Parathyroid adenoma (tissue), 2 donors: Measurements from ENCODE around the gene CTSE.

ENCODE experiments used
- H2AFZ ChIP-seq: fragments of 300-600 bp; sonication (generic); one replicate; pipeline ENCODE4 v1.7.0; 2017; ENCODE audit warnings: antibody characterized with exemption, mild to moderate bottlenecking
- H3K27ac ChIP-seq: fragments of 300-600 bp; sonication (generic); one replicate; pipeline ENCODE4 v1.7.0; 2017
- H3K27me3 ChIP-seq: fragments of 300-600 bp; sonication (generic); one replicate; pipeline ENCODE4 v1.7.0; 2017; ENCODE audit warnings: low read length; ENCODE audit not compliant: control insufficient read depth, insufficient read depth
- H3K36me3 ChIP-seq: fragments of 300-600 bp; sonication (generic); one replicate; pipeline ENCODE4 v1.7.0; 2017; ENCODE audit warnings: low read length; ENCODE audit not compliant: control insufficient read depth, insufficient read depth
- H3K4me1 ChIP-seq: fragments of 300-600 bp; sonication (generic); one replicate; pipeline ENCODE4 v1.7.0; 2017; ENCODE audit warnings: control low read depth
- H3K4me2 ChIP-seq: fragments of 300-600 bp; sonication (generic); one replicate; pipeline ENCODE4 v1.7.0; 2017; ENCODE audit warnings: low read length
- H3K4me3 ChIP-seq: fragments of 300-600 bp; sonication (generic); one replicate; pipeline ENCODE4 v1.7.0; 2017; ENCODE audit warnings: low read depth, low read length
- H3K79me2 ChIP-seq: fragments of 300-600 bp; sonication (generic); one replicate; pipeline ENCODE4 v1.7.0; 2017; ENCODE audit warnings: control low read depth
- H3K9ac ChIP-seq: fragments of 300-600 bp; sonication (generic); one replicate; pipeline ENCODE4 v1.7.0; 2017; ENCODE audit warnings: mild to moderate bottlenecking
- H3K9me3 ChIP-seq: fragments of 300-600 bp; sonication (generic); one replicate; pipeline ENCODE4 v1.7.0; 2017; ENCODE audit warnings: low read length; ENCODE audit not compliant: control insufficient read depth
- TF ChIP-seq, protein P1 (sequence below): fragments of 300-600 bp; sonication (generic); IDR thresholded peaks from one replicate; pipeline ENCODE4 v1.7.0; 2017; ENCODE audit warnings: antibody characterized with exemption, mild to moderate bottlenecking
- donor health status: primary hyperparathyroidism.

The CTSE gene

DNA sequence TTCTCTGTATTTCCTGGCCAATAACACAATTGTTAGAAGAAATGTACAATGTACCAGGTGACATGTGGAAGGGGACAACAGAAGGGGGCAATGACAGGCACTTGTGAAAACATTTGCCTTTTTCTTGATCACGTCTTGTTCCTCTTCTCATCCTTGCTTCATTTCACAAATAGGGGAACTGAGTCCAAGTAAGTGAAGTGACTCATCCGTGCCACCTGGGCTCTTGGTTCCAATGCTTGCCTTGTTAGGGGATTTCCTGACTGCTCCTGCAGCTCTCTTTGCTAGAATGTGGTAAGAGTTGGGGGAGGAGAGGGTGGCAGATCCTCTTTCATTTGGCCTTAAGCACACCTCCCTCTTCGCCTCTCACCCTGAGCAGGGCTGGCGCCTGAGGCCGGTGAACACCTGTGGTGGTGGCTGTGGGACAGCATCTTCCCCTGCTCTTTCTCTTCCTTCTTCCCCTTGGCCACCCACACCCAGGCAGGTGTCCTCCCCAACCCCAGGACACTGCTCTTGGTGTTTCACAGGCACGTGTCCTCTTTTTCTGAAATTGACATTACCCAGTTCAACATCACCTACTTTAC, 27.1 kb upstream of the CTSE start:
- no peaks in the 10 kb centered on the region for H3K27me3 ChIP-seq
- H3K79me2 ChIP-seq, result no peaks in the 10 kb centered on the region
- no peak overlapping the region for H3K4me2 ChIP-seq
- H3K36me3 ChIP-seq, result no peaks in the 10 kb centered on the region
- TF ChIP-seq, protein P1, sequence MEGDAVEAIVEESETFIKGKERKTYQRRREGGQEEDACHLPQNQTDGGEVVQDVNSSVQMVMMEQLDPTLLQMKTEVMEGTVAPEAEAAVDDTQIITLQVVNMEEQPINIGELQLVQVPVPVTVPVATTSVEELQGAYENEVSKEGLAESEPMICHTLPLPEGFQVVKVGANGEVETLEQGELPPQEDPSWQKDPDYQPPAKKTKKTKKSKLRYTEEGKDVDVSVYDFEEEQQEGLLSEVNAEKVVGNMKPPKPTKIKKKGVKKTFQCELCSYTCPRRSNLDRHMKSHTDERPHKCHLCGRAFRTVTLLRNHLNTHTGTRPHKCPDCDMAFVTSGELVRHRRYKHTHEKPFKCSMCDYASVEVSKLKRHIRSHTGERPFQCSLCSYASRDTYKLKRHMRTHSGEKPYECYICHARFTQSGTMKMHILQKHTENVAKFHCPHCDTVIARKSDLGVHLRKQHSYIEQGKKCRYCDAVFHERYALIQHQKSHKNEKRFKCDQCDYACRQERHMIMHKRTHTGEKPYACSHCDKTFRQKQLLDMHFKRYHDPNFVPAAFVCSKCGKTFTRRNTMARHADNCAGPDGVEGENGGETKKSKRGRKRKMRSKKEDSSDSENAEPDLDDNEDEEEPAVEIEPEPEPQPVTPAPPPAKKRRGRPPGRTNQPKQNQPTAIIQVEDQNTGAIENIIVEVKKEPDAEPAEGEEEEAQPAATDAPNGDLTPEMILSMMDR, result no peak
- H3K9me3 ChIP-seq, result no peaks in the 10 kb centered on the region
- no peak overlapping the region for H3K9ac ChIP-seq
- H3K27ac ChIP-seq, result no peak overlapping the region
- H3K4me1 ChIP-seq, result no peaks in the 10 kb centered on the region
- no peak overlapping the region for H3K4me3 ChIP-seq
- H2AFZ ChIP-seq, result no peak overlapping the region

DNA sequence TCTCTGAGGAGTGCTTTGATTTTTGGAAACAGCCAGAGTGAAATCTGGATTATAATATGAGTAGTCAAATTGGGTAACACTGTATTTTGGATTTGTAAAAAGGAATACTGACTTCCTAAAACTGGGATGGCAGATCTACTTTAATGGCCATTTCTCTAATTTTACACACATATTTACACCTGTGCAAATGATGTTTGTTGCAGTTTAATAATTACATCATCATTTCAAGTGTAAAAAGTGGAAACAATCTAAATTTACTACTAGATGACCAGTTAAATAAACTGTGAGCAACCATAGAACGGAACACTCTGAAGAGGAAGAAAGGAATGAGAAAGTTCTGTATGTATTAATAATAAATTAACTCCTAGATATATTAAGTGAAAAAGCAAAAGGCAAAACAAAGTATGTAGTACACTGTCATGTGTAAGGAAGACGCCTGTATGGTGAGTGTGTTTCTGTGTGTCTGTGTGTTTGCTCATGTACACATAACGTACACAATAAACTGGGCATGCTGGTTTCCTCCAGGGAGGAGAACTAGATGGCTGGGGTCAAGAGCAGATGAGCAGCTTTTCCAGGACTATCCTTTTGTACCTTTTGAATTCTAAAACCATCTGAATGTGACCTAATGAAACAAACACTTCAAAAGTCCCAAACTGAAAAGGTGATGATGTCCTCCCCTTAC, 26.4 kb upstream of the CTSE start:
- H3K9me3 ChIP-seq, result no peaks in the 10 kb centered on the region
- TF ChIP-seq, protein P1, result no peak
- H3K27ac ChIP-seq, result no peak overlapping the region
- no peak overlapping the region for H3K9ac ChIP-seq
- H2AFZ ChIP-seq, result no peak overlapping the region
- H3K79me2 ChIP-seq, result no peaks in the 10 kb centered on the region
- H3K4me2 ChIP-seq, result no peak overlapping the region
- H3K4me1 ChIP-seq, result no peaks in the 10 kb centered on the region
- no peak overlapping the region for H3K4me3 ChIP-seq
- no peaks in the 10 kb centered on the region for H3K36me3 ChIP-seq
- H3K27me3 ChIP-seq, result no peaks in the 10 kb centered on the region

DNA sequence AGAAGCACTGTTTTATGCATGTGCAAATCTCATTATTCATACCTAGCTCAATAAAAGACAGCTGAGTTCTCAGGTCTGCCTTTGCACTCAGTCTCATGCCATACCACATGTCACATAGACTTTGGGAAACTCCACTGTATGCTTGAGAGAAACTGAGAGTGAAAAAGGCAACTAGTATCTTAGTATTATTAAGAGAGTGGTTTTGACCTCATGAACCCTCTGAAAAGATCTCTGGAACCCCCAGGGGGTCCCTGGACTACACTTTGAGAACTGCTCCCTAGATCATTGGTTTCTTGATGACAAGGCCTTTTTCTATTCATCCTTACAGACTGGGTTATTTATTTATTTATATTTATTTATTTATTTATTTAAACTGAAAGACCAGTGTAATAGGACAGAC, 25.6 kb upstream of the CTSE start:
- Histone ChIP-seq H3K4me1 (no peaks in the 10 kb centered on the region), H3K27me3 (no peaks in the 10 kb centered on the region), H3K9me3 (no peaks in the 10 kb centered on the region), H3K79me2 (no peaks in the 10 kb centered on the region), H3K36me3 (no peaks in the 10 kb centered on the region), H3K27ac (no peak overlapping the region), H3K9ac (no peak overlapping the region), H3K4me2 (no peak overlapping the region), H2AFZ (no peak overlapping the region), H3K4me3 (no peak overlapping the region)
- TF ChIP-seq, protein P1, result no peak

DNA sequence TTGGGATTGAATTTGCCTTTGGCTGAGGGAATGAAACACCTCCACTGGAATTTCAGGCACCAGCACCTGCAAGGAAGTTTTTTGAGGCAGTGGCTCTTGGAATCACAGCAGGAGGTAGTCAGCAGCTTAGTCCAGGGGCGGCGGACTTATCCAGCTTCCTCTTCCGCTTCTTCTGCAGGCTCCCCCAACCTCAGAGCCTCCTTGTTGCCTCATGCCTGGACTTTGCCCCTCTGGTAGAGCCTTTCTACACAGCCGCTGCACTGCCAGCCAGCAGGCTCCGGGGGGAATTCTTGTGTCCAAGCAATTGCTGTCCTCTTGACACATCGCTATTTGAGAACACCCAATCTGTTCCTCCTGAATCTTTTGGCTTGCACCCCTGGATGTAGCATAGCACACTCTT, 24.9 kb upstream of the CTSE start:
- Histone ChIP-seq H3K4me1 (no peaks in the 10 kb centered on the region), H2AFZ (no peak overlapping the region), H3K4me2 (no peak overlapping the region), H3K9me3 (no peaks in the 10 kb centered on the region), H3K27me3 (no peaks in the 10 kb centered on the region), H3K36me3 (no peaks in the 10 kb centered on the region), H3K79me2 (no peaks in the 10 kb centered on the region), H3K4me3 (no peak overlapping the region), H3K27ac (no peak overlapping the region), H3K9ac (no peak overlapping the region)
- TF ChIP-seq, protein P1, result no peak

DNA sequence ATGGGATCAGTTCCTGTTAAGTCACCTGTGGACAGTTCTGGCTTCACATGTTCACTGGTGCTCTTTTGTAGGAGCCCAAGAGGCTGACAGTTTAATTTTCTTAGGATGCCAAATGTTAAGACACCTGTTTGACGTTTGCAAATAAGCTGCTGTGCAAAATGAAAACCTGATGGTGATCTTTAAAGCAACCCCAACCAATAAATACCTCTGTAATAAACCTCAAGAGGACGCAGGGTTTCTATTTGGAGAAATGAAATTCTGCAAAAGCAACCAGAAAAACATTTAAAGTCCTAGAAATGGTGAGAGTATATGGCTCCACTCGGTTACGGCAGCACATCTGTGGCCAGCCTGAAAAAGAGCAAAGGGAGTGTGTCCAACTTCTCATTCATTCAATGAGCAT, 23.6 kb upstream of the CTSE start:
- no peak overlapping the region for H2AFZ ChIP-seq
- no peak overlapping the region for H3K4me2 ChIP-seq
- no peaks in the 10 kb centered on the region for H3K27me3 ChIP-seq
- TF ChIP-seq, protein P1, result no peak
- H3K9me3 ChIP-seq, result no peaks in the 10 kb centered on the region
- no peaks in the 10 kb centered on the region for H3K4me1 ChIP-seq
- H3K4me3 ChIP-seq, result no peak overlapping the region
- H3K36me3 ChIP-seq, result no peaks in the 10 kb centered on the region
- H3K9ac ChIP-seq, result no peak overlapping the region
- no peaks in the 10 kb centered on the region for H3K79me2 ChIP-seq
- no peak overlapping the region for H3K27ac ChIP-seq
